Effector memory CD4-positive, alpha-beta T cell (primary cell): Measurements from ENCODE around the gene PIK3C3.
"Not testable (repeated sequence)": the region's sequence is repeated elsewhere in the genome, so short reads cannot be mapped to it uniquely, and the experiment has no call there.

Source experiments
- DNase-seq, 3 donors: peaks; one replicate each; pipeline ENCODE4 v3.0.0-alpha.2; 2020
- H3K27ac ChIP-seq: 2 replicates; pipeline ENCODE4 v1.7.0; 2013; ENCODE audit warnings: mild to moderate bottlenecking, low read length, moderate library complexity; ENCODE audit not compliant: insufficient read depth, poor library complexity, severe bottlenecking
- H3K27me3 ChIP-seq: replicated peaks from 2 replicates; pipeline ENCODE4 v1.7.0; 2013; ENCODE audit warnings: mild to moderate bottlenecking, low read length; ENCODE audit not compliant: insufficient read depth, control insufficient read depth, poor library complexity, severe bottlenecking
- H3K36me3 ChIP-seq: 2 replicates; pipeline ENCODE4 v1.7.0; 2013; ENCODE audit warnings: mild to moderate bottlenecking, low read length, moderate library complexity; ENCODE audit not compliant: control insufficient read depth, insufficient read depth
- H3K4me1 ChIP-seq: 2 replicates; pipeline ENCODE4 v1.7.0; 2013; ENCODE audit warnings: low read length, mild to moderate bottlenecking; ENCODE audit not compliant: control insufficient read depth, insufficient read depth, poor library complexity, severe bottlenecking
- H3K4me3 ChIP-seq: 2 replicates; pipeline ENCODE4 v1.7.0; 2013; ENCODE audit warnings: low read length, low read depth, mild to moderate bottlenecking; ENCODE audit not compliant: insufficient read depth, poor library complexity, severe bottlenecking
- H3K9me3 ChIP-seq: 2 replicates; pipeline ENCODE4 v1.7.0; 2013; ENCODE audit warnings: mild to moderate bottlenecking, low read length, moderate library complexity; ENCODE audit not compliant: control insufficient read depth

The PIK3C3 gene

DNA sequence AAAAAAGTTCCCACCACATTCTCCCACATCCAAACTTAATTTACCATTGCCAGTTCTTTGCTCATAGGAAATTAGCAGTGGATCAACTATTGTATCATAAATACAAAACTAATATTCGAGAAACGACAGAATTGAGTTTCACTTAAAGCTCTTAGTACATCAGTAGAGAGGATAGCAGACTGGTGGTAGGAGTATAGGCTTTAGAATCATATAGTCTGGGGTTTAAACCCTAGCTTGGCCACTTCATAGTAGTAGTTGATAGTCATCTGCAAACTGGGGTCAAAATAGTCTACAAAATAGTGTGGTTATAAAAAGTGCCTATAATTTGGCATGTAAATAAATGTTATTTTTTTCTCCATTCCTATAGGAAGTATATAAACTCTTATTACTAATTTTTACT is 30.9 kb downstream of the PIK3C3 start:
- DNase-seq: no peak
- Histone ChIP-seq H3K4me3 (no peak overlapping the region), H3K9me3 (no peaks in the 10 kb centered on the region), H3K36me3 (peaks cover 12% of the 10 kb centered on the region), H3K27ac (no peak overlapping the region), H3K4me1 (no peaks in the 10 kb centered on the region), H3K27me3 (no peaks in the 10 kb centered on the region)

DNA sequence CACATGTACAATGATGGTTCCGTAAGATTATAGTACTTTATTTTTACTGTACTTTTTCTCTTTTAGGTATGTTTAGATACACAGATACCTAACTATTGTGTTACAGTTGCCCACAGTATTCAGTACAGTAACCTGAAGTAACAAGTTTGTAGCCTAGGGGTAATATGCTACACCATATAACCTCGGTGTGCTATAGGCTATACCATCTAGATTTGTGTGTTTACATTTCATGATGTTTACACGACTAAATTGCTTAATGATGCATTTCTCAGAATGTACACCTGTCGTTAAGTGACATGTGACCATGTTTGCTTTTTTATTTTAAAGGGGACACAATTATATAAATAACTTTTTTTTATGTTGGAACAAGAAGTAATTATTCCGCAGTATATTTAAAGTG is 34.5 kb downstream of the PIK3C3 start:
- DNase-seq: no peak
- no peaks in the 10 kb centered on the region for H3K9me3 ChIP-seq

DNA sequence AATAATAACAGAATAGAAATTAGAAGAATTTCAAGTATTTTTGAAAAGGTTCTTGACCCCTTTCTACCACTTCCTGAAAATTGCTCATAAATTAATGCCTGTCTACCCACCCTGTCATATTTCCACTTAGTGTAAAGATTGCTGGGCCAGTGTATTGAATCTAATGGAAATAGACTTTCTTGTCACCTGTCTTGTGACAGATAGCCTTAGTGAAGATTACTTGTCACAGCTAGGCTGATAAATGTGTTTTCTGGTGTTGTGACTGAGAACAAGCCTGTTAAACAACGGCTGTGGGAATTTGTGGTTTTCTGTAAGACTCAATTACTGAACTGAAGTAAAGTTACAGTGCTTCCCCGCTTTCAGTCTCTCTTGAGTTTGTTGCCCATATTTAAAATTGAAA is 37.0 kb downstream of the PIK3C3 start:
- Histone ChIP-seq H3K27ac (no peak overlapping the region), H3K27me3 (no peaks in the 10 kb centered on the region), H3K4me3 (no peak overlapping the region), H3K36me3 (peaks cover 43% of the 10 kb centered on the region), H3K4me1 (no peaks in the 10 kb centered on the region), H3K9me3 (no peaks in the 10 kb centered on the region)
- no peak for DNase-seq

More for the DNA sequence above, 34.5 kb downstream of the PIK3C3 start:
- Histone ChIP-seq H3K4me3 (no peak overlapping the region), H3K27me3 (no peaks in the 10 kb centered on the region), H3K36me3 (peaks cover 28% of the 10 kb centered on the region), H3K4me1 (no peaks in the 10 kb centered on the region), H3K27ac (no peak overlapping the region)

DNA sequence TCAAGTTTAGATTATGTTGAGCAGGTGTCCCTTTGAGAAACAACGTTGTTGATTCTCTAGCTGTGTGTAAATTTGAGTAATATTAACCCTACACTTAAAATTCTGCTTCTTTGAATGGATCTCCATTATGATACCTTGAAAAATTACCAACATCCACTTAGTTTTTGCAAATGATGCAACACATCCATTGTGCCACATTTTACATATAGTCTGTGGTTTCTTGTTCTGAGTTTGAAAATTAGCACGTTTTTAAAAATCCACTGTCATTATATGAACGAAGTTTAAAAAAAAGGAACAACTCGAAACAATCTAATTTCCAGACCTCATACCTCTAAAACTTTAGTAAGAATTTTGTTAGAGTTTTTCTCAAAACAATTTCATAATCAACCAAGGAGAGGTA is 37.7 kb downstream of the PIK3C3 start:
- no peak for DNase-seq
- no peaks in the 10 kb centered on the region for H3K27me3 ChIP-seq
- no peak overlapping the region for H3K27ac ChIP-seq
- H3K4me3 ChIP-seq: no peak overlapping the region
- H3K36me3 ChIP-seq: peaks cover 50% of the 10 kb centered on the region
- H3K4me1 ChIP-seq: no peaks in the 10 kb centered on the region
- no peaks in the 10 kb centered on the region for H3K9me3 ChIP-seq

DNA sequence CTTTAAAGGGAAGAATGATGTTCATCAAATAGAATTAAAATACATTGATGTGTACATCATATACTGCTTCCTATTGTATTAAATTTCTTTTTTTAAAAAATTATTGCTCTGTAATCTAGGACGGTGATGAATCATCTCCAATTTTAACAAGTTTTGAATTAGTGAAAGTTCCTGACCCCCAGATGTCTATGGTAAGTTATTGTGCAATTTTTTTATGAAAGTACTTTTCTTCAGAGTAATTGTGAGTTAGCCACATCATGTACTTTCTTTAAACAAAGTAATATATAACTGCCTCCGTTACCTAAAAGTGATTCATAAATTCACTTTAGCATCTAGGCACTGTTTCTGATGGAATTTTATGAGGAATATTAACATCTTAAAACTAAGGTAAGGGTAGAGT is 38.1 kb downstream of the PIK3C3 start:
- no peaks in the 10 kb centered on the region for H3K27me3 ChIP-seq
- no peak overlapping the region for H3K4me3 ChIP-seq
- no peak overlapping the region for H3K27ac ChIP-seq
- H3K9me3 ChIP-seq: no peaks in the 10 kb centered on the region
- no peaks in the 10 kb centered on the region for H3K4me1 ChIP-seq
- peaks cover 51% of the 10 kb centered on the region for H3K36me3 ChIP-seq
- no peak for DNase-seq

- Histone ChIP-seq H3K4me1 (no peaks in the 10 kb centered on the region), H3K27ac (no peak overlapping the region), H3K9me3 (no peaks in the 10 kb centered on the region), H3K27me3 (no peaks in the 10 kb centered on the region), H3K36me3 (peaks cover 43% of the 10 kb centered on the region), H3K4me3 (no peak overlapping the region)
- DNase-seq: no peak
These were observed 41.0 kb downstream of the PIK3C3 start for GRCh38 chr18:41996020-41996419.

GRCh38 chr18:41999751-42000150 is 44.7 kb downstream of the PIK3C3 start:
- Histone ChIP-seq H3K4me1 (no peaks in the 10 kb centered on the region), H3K36me3 (peaks cover 40% of the 10 kb centered on the region), H3K27ac (no peak overlapping the region)

DNA sequence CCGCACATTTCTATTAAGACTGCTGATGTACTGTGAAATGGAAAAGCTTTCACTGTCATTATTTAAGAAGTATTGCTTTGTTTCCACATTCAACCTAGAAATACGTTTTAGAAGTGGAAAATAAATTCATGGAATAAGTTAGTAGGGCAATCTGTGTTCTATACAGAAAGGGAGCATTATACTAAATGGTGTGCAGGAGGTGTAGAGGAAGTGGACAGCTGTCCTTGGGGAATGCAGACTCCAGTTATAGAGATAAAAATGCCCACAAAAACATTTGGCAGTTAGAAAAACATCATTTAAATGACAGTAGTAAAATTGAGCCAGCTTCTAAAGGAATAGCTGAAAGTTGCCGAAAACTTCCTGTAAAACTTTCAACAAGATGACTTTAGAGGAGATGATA is 46.8 kb downstream of the PIK3C3 start:
- Histone ChIP-seq H3K4me3 (no peak overlapping the region), H3K27me3 (no peaks in the 10 kb centered on the region), H3K4me1 (no peaks in the 10 kb centered on the region), H3K36me3 (peaks cover 42% of the 10 kb centered on the region), H3K27ac (no peak overlapping the region), H3K9me3 (no peaks in the 10 kb centered on the region)
- DNase-seq: no peak

More at GRCh38 chr18:41999751-42000150, 44.7 kb downstream of the PIK3C3 start:
- no peak for DNase-seq
- Histone ChIP-seq H3K9me3 (no peaks in the 10 kb centered on the region), H3K27me3 (no peaks in the 10 kb centered on the region), H3K4me3 (no peak overlapping the region)

GRCh38 chr18:42004653-42005052 is 49.6 kb downstream of the PIK3C3 start:
- Histone ChIP-seq H3K4me3 (no peak overlapping the region), H3K36me3 (peaks cover 37% of the 10 kb centered on the region), H3K27ac (no peak overlapping the region), H3K9me3 (no peaks in the 10 kb centered on the region), H3K27me3 (no peaks in the 10 kb centered on the region), H3K4me1 (no peaks in the 10 kb centered on the region)
- DNase-seq: no peak

GRCh38 chr18:42005782-42006181 is 50.7 kb downstream of the PIK3C3 start:
- no peak for DNase-seq
- H3K4me3 ChIP-seq: no peak overlapping the region
- H3K27me3 ChIP-seq: no peaks in the 10 kb centered on the region
- no peak overlapping the region for H3K27ac ChIP-seq
- H3K9me3 ChIP-seq: no peaks in the 10 kb centered on the region
- H3K4me1 ChIP-seq: no peaks in the 10 kb centered on the region
- H3K36me3 ChIP-seq: peaks cover 36% of the 10 kb centered on the region

- not testable (repeated sequence) for H3K27me3 ChIP-seq, H3K9me3 ChIP-seq, H3K27ac ChIP-seq, DNase-seq, H3K4me1 ChIP-seq, H3K4me3 ChIP-seq
- peaks cover 38% of the 10 kb centered on the region for H3K36me3 ChIP-seq
These were observed 54.4 kb downstream of the PIK3C3 start for GRCh38 chr18:42009457-42009856.
